Measurements from ENCODE around the gene TAS2R31. TPM values are rescaled to one million over a fixed set of nuclear protein-coding genes. Genes with fewer than 3 reads are reported as not detected.
"Not testable (repeated sequence)": the region's sequence is repeated elsewhere in the genome, so short reads cannot be mapped to it uniquely, and the experiment has no call there.

Gene TAS2R31
- total RNA-seq, 1 experiment from 2014 or later: 1.7 TPM

DNA sequence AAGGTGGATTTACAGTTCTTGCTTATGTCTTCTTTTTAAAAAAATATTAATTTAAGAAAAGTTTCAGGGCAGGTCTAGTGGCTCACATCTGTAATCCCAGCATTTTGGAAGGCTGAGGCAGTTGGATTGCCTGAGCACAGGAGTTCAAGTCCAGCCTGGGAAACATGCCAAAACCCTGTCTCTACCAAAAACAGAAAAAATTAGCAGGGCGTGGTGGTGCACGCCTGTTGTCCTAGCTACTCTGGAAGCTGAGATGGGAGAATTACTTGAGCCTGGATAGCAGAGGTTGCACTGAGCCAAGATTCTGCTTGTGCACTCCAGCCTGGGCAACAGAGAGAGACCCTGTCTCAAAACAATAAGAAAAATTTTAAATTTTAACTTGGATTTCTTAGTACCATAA is 36.3 kb upstream of the TAS2R31 start:
- H2AFZ ChIP-seq (ENCODE audit: low read length): no peak overlapping the region
- H3K79me2 ChIP-seq (ENCODE audit: insufficient read depth, low read length): peaks cover 2% of the 10 kb centered on the region; the same call in 1 of the 2 replicates
- no peak overlapping the region for H2BK12ac ChIP-seq (ENCODE audit: insufficient read length, low read depth, low read length)
- H4K91ac ChIP-seq (ENCODE audit: insufficient read length, low read depth, low read length): no peak overlapping the region
- H3K4ac ChIP-seq (ENCODE audit: low read depth, low read length): no peak overlapping the region
- no peak overlapping the region for H3K23ac ChIP-seq (ENCODE audit: insufficient read length, low read depth, low read length)
- H2BK120ac ChIP-seq (ENCODE audit: low read depth, low read length, poor library complexity, severe bottlenecking): no peak overlapping the region
- no peak overlapping the region for H2BK5ac ChIP-seq (ENCODE audit: insufficient read length, low read length)
- H3K79me1 ChIP-seq (ENCODE audit: insufficient read depth, low read depth, low read length, poor library complexity, severe bottlenecking): no peaks in the 10 kb centered on the region
- Mint-ChIP-seq H3K4me1 (peaks cover 17% of the 10 kb centered on the region in 2 experiments), H3K4me3 (no peak overlapping the region), H3K36me3 (ENCODE audit: insufficient read depth in 1 of 3, low read depth in 3 of 3) (peaks cover 0 to 2% (median 0%) of the 10 kb centered on the region in 3 experiments; a peak in 3 of 7 replicates), H3K9me3 (no peaks in the 10 kb centered on the region), H3K27me3 (ENCODE audit: low read depth) (no peaks in the 10 kb centered on the region; the same call in 1 of the 2 replicates), H3K27ac (no peak overlapping the region)
- H2AK5ac ChIP-seq (ENCODE audit: insufficient read length, low read length): no peak overlapping the region
- H4K5ac ChIP-seq (ENCODE audit: insufficient read length, low read depth, low read length): no peak overlapping the region
- TF ChIP-seq, protein P1, sequence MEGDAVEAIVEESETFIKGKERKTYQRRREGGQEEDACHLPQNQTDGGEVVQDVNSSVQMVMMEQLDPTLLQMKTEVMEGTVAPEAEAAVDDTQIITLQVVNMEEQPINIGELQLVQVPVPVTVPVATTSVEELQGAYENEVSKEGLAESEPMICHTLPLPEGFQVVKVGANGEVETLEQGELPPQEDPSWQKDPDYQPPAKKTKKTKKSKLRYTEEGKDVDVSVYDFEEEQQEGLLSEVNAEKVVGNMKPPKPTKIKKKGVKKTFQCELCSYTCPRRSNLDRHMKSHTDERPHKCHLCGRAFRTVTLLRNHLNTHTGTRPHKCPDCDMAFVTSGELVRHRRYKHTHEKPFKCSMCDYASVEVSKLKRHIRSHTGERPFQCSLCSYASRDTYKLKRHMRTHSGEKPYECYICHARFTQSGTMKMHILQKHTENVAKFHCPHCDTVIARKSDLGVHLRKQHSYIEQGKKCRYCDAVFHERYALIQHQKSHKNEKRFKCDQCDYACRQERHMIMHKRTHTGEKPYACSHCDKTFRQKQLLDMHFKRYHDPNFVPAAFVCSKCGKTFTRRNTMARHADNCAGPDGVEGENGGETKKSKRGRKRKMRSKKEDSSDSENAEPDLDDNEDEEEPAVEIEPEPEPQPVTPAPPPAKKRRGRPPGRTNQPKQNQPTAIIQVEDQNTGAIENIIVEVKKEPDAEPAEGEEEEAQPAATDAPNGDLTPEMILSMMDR (conservative IDR thresholded peaks at IDR 0.05): no peak
- H3K4me1 ChIP-seq (ENCODE audit: insufficient read depth, low read length): no peaks in the 10 kb centered on the region; the same call in 1 of the 2 replicates
- no peak overlapping the region for H2BK20ac ChIP-seq (ENCODE audit: low read depth, low read length, poor library complexity, severe bottlenecking)
- H3K14ac ChIP-seq (ENCODE audit: insufficient read depth, low read length): no peak overlapping the region
- no peak overlapping the region for H2BK15ac ChIP-seq (ENCODE audit: low read depth, low read length)
- no peak overlapping the region for H3T11ph ChIP-seq (ENCODE audit: low read length)
- DNase-seq: no peak
- no peak overlapping the region for H3K9ac ChIP-seq (ENCODE audit: extremely low read depth, insufficient read length, low read length)
- H3K18ac ChIP-seq (ENCODE audit: insufficient read length, low read depth, low read length): no peak overlapping the region
- no peak overlapping the region for H4K8ac ChIP-seq (replicated peaks; ENCODE audit: insufficient read length, low read depth, low read length)
- H3K27me3 ChIP-seq (ENCODE audit: insufficient read depth, low read length): no peaks in the 10 kb centered on the region; the same call in 1 of the 2 replicates
- H3K27ac ChIP-seq (ENCODE audit: insufficient read length, low read depth, low read length): no peak overlapping the region
- no CpG with 5 or more reads among the region's 2 CpGs for WGBS (ENCODE audit: extremely low coverage, insufficient read length, low lambda C conversion rate)
- no peaks in the 10 kb centered on the region for H4K20me1 ChIP-seq (ENCODE audit: control insufficient read depth, insufficient read depth, insufficient read length)
- H3K56ac ChIP-seq (ENCODE audit: insufficient read length, low read depth, low read length): no peak overlapping the region
- no peaks in the 10 kb centered on the region for H3K23me2 ChIP-seq (ENCODE audit: insufficient read length, low read depth, low read length, poor library complexity, severe bottlenecking)
- H3K4me2 ChIP-seq (ENCODE audit: insufficient read depth, insufficient read length, low read length): no peak overlapping the region
- no peaks in the 10 kb centered on the region for H3K9me3 ChIP-seq (ENCODE audit: control insufficient read depth, low read depth, low read length)

DNA sequence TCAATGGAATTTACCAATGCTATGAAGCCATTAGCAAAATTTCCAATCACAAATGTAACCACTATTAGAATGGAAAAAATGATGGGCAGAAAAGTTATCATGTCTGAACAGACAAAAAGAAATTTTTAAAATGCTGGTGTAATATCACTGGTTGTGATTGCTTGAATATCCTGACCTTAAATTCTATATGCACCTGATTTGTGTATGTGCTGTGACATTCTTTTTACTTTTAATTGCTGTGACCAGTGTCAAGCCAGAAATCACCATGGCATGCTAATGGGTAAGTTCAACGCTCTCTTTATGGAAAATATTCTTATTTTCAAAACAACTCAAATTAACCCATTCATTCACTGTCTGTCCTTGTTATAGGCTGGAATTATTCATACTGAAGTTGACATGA is 31.0 kb upstream of the TAS2R31 start, which contains the start of gene TAS2R46:
TSS of gene TAS2R46 (minus strand) at position 101 of the 400 bp plus-strand sequence. CDS start at position 101, 0 bp downstream.
- not testable (repeated sequence) for H2AK5ac ChIP-seq (ENCODE audit: insufficient read length, low read length); H4K20me1 ChIP-seq (ENCODE audit: control insufficient read depth, insufficient read depth, insufficient read length); H3K9me3 Mint-ChIP-seq

More for the DNA sequence above, 31.0 kb upstream of the TAS2R31 start, which contains the start of gene TAS2R46:
- not testable (repeated sequence) for H3K18ac ChIP-seq (ENCODE audit: insufficient read length, low read depth, low read length); H2BK20ac ChIP-seq (ENCODE audit: low read depth, low read length, poor library complexity, severe bottlenecking); H3K4me1 Mint-ChIP-seq; H3K4ac ChIP-seq (ENCODE audit: low read depth, low read length); H3K14ac ChIP-seq (ENCODE audit: insufficient read depth, low read length); H3K9me3 ChIP-seq (ENCODE audit: control insufficient read depth, low read depth, low read length); H3K56ac ChIP-seq (ENCODE audit: insufficient read length, low read depth, low read length); H2BK5ac ChIP-seq (ENCODE audit: insufficient read length, low read length); H2BK15ac ChIP-seq (ENCODE audit: low read depth, low read length); H2BK12ac ChIP-seq (ENCODE audit: insufficient read length, low read depth, low read length); H3K27me3 Mint-ChIP-seq (ENCODE audit: low read depth); H3K4me2 ChIP-seq (ENCODE audit: insufficient read depth, insufficient read length, low read length); H3K79me2 ChIP-seq (ENCODE audit: insufficient read depth, low read length); H3K36me3 Mint-ChIP-seq (ENCODE audit: insufficient read depth in 1 of 3, low read depth in 3 of 3); H3K23me2 ChIP-seq (ENCODE audit: insufficient read length, low read depth, low read length, poor library complexity, severe bottlenecking); H3K4me3 Mint-ChIP-seq; H3K79me1 ChIP-seq (ENCODE audit: insufficient read depth, low read depth, low read length, poor library complexity, severe bottlenecking); H4K5ac ChIP-seq (ENCODE audit: insufficient read length, low read depth, low read length); H3K23ac ChIP-seq (ENCODE audit: insufficient read length, low read depth, low read length); H3K27me3 ChIP-seq (ENCODE audit: insufficient read depth, low read length); H3T11ph ChIP-seq (ENCODE audit: low read length); DNase-seq; H3K27ac ChIP-seq (ENCODE audit: insufficient read length, low read depth, low read length); H3K4me1 ChIP-seq (ENCODE audit: insufficient read depth, low read length); H2AFZ ChIP-seq (ENCODE audit: low read length); H4K91ac ChIP-seq (ENCODE audit: insufficient read length, low read depth, low read length); H3K9ac ChIP-seq (ENCODE audit: extremely low read depth, insufficient read length, low read length); H4K8ac ChIP-seq (replicated peaks; ENCODE audit: insufficient read length, low read depth, low read length); H2BK120ac ChIP-seq (ENCODE audit: low read depth, low read length, poor library complexity, severe bottlenecking)
- H3K27ac Mint-ChIP-seq: peak within 1 kb of the TSS in 1 of 3 experiments; percentile 14; a peak in 1 of 7 replicates
- no CpG with 5 or more reads among the region's 1 CpG for WGBS (ENCODE audit: extremely low coverage, insufficient read length, low lambda C conversion rate)
